Occipital lobe (tissue), 2 donors: ENCODE data around the gene TOB2. TPM values are rescaled to one million over a fixed set of nuclear protein-coding genes. Genes with fewer than 3 reads are reported as not detected.
"Not testable (repeated sequence)": the region's sequence is repeated elsewhere in the genome, so short reads cannot be mapped to it uniquely, and the experiment has no call there.

Experiments
- DNase-seq: peaks from one replicate; lab custom pipeline; 2025; lab: John Stamatoyannopoulos, UW
- total RNA-seq: library from RNA; depleted of rRNA; stranded (reverse); fragments of >200 nt; gene quantifications from one replicate; pipeline ENCODE4 v1.2.3, GENCODE V29; 2014

TOB2 gene
- total RNA-seq, 1 donor from 2014 or later, result 15.6 TPM

- peak; percentile 96 for DNase-seq
These were observed 22.0 kb upstream of the TOB2 start, which contains the start of the genes ACO2 and PHF5A for GRCh38 chr22:41468381-41469217. Gene ACO2, plus strand, starts transcription at chr22:41469117. Its CDS starts 30 bp downstream, at chr22:41469147. Gene PHF5A, minus strand, starts transcription at chr22:41468692. Its CDS starts 39 bp downstream, at chr22:41468653.

GRCh38 chr22:41461901-41462300, 15.3 kb upstream of the TOB2 start:
- no peak for DNase-seq

GRCh38 chr22:41460071-41460470, 13.5 kb upstream of the TOB2 start:
- peak; percentile 47 for DNase-seq

GRCh38 chr22:41459431-41459830, 12.8 kb upstream of the TOB2 start:
- no peak for DNase-seq

- no peak for DNase-seq
These were observed 11.6 kb upstream of the TOB2 start for GRCh38 chr22:41458161-41458728.

- peak; percentile 99 for DNase-seq
These were observed 1.7 kb upstream of the TOB2 start for GRCh38 chr22:41448189-41448808.

GRCh38 chr22:41447435-41448188, 1.0 kb upstream of the TOB2 start:
- peak; percentile 77 for DNase-seq

- no peak for DNase-seq
These were observed 522 bp downstream of the TOB2 start for GRCh38 chr22:41446057-41446501.

GRCh38 chr22:41445129-41446056, 1.2 kb downstream of the TOB2 start:
- no peak for DNase-seq

GRCh38 chr22:41444360-41445128, 2.1 kb downstream of the TOB2 start:
- peak; percentile 84 for DNase-seq

- no peak for DNase-seq
These were observed 4.3 kb downstream of the TOB2 start for GRCh38 chr22:41442240-41442792.

GRCh38 chr22:41440511-41440910, 6.1 kb downstream of the TOB2 start:
- not testable (repeated sequence) for DNase-seq

GRCh38 chr22:41437198-41437597, 9.4 kb downstream of the TOB2 start:
- DNase-seq, result no peak

GRCh38 chr22:41436322-41437113, 10.1 kb downstream of the TOB2 start:
- DNase-seq, result no peak

GRCh38 chr22:41435560-41435959, 11.0 kb downstream of the TOB2 start:
- DNase-seq, result no peak

GRCh38 chr22:41434361-41435003, 12.1 kb downstream of the TOB2 start:
- not testable (repeated sequence) for DNase-seq

GRCh38 chr22:41433480-41433879, 13.1 kb downstream of the TOB2 start:
- DNase-seq, result not testable (repeated sequence)

- DNase-seq, result no peak
These were observed 14.9 kb downstream of the TOB2 start for GRCh38 chr22:41431656-41432055.
